ENCODE results near the gene DDX43.

DDX43 gene

DNA sequence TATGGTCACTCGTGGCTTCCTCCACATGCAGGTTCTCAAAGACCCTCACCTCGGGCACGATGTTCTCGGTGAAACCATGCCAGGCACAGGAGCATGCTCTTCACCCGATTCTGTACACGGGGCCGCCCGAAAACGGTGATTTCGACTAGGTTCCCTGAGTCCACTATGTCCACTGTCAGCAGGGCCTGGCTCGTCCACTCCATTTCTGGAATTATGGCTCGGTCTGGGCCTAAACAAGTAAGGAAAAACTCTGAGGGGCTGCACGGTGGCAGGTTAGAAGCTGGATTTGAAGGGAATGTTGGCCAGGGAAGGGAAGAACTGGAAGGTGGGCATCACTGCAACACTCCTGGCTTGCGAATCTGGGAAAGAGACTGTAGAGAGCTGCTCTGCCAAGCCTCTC lies 25.5 kb upstream of the DDX43 start:
- no peak overlapping the region for H4K8ac ChIP-seq (ENCODE audit: low read depth, low read length)
- H2BK5ac ChIP-seq (ENCODE audit: low read length), result no peak overlapping the region
- H3K9ac ChIP-seq (ENCODE audit: low read depth, low read length, poor library complexity), result no peak overlapping the region
- no peaks in the 10 kb centered on the region for H3K4me1 ChIP-seq (ENCODE audit: control insufficient read depth in 2 of 2, insufficient read depth in 1 of 2, low read depth in 1 of 2, low read length in 2 of 2)
- no peak overlapping the region for H3K4me3 ChIP-seq (ENCODE audit: low read length in 2 of 2)
- DNase-seq (ENCODE audit: low spot score), result no peak
- no peaks in the 10 kb centered on the region for H3K36me3 ChIP-seq (replicated peaks in 1 of 2; ENCODE audit: control insufficient read depth in 2 of 2, insufficient read depth in 2 of 2, low read length in 2 of 2)
- H3K23ac ChIP-seq (ENCODE audit: low read depth, low read length, poor library complexity), result peak overlapping the region; percentile 43
- H3K27ac ChIP-seq (replicated peaks; ENCODE audit: low read length), result no peak overlapping the region
- H3K4ac ChIP-seq (ENCODE audit: low read length), result no peak overlapping the region
- H2BK12ac ChIP-seq (ENCODE audit: low read length), result no peak overlapping the region
- H3K4me2 ChIP-seq (ENCODE audit: insufficient read depth, low read length, poor library complexity, severe bottlenecking), result no peak overlapping the region
- no peak overlapping the region for H2BK15ac ChIP-seq (ENCODE audit: low read length)
- H2AK5ac ChIP-seq (ENCODE audit: low read depth, low read length), result peak overlapping the region; percentile 63
- WGBS, 2 donors (ENCODE audit: extremely low coverage in 2 of 2, insufficient read length in 2 of 2, insufficient replicate concordance in 1 of 2), result no CpG with 5 or more reads among the region's 14 CpGs
- no peak overlapping the region for H2BK120ac ChIP-seq (ENCODE audit: low read depth, low read length)
- no peak overlapping the region for H2AFZ ChIP-seq (ENCODE audit: low read length)
- H3K14ac ChIP-seq (ENCODE audit: low read length), result no peak overlapping the region
- H3K27me3 ChIP-seq (ENCODE audit: control insufficient read depth in 3 of 3, insufficient read depth in 3 of 3, low read depth in 1 of 3, low read length in 3 of 3), result no peaks in the 10 kb centered on the region
- H3K9me3 ChIP-seq (replicated peaks in 1 of 2; ENCODE audit: control insufficient read depth in 2 of 2, insufficient read depth in 1 of 2, low read depth in 1 of 2, low read length in 2 of 2), result peaks cover 0 to 2% of the 10 kb centered on the region in 2 donors
- H3K79me1 ChIP-seq (ENCODE audit: low read depth, low read length), result peaks cover 2% of the 10 kb centered on the region
- no peak overlapping the region for H4K91ac ChIP-seq (ENCODE audit: low read depth, low read length, poor library complexity)
- no peak overlapping the region for H3K18ac ChIP-seq (ENCODE audit: low read length)

DNA sequence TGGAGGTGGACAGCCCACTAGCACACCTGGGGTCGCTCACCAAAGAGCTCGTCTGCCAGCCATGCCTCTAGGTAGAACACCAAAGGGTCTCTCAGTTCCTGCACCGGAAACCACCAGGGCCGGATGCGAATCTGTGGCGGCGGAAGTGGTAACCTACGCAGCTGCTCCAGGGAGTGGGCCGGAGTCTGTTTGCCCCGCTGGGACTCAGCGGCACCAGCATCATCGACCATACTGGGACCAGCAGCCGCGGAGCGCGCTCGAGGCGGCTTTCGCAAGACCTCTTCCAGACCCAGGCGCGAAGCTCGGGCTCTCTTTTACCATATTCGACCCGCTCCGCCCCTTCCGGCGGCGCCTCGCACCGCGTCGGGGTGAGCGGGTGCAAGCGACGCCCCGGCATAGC lies 25.1 kb upstream of the DDX43 start, which contains the start of gene OOEP:
TSS of gene OOEP (minus strand) at position 335 of the 400 bp plus-strand sequence. CDS start at position 230, 105 bp downstream.
- Histone ChIP-seq H3K4me1 (ENCODE audit: control insufficient read depth in 2 of 2, insufficient read depth in 1 of 2, low read depth in 1 of 2, low read length in 2 of 2) (no peaks in the 10 kb centered on the region), H2BK15ac (ENCODE audit: low read length) (no peak within 1 kb of the TSS), H3K4me2 (ENCODE audit: insufficient read depth, low read length, poor library complexity, severe bottlenecking) (no peak within 1 kb of the TSS), H3K9ac (ENCODE audit: low read depth, low read length, poor library complexity) (no peak within 1 kb of the TSS), H3K14ac (ENCODE audit: low read length) (no peak within 1 kb of the TSS), H2BK5ac (ENCODE audit: low read length) (no peak within 1 kb of the TSS), H2AK5ac (ENCODE audit: low read depth, low read length) (peak within 1 kb of the TSS; percentile 63), H3K23ac (ENCODE audit: low read depth, low read length, poor library complexity) (peak within 1 kb of the TSS; percentile 43), H3K9me3 (replicated peaks in 1 of 2; ENCODE audit: control insufficient read depth in 2 of 2, insufficient read depth in 1 of 2, low read depth in 1 of 2, low read length in 2 of 2) (peaks cover 0 to 2% of the 10 kb centered on the region in 2 donors), H4K8ac (ENCODE audit: low read depth, low read length) (no peak within 1 kb of the TSS), H3K27ac (replicated peaks; ENCODE audit: low read length) (no peak within 1 kb of the TSS), H3K4me3 (ENCODE audit: low read length in 2 of 2) (no peak within 1 kb of the TSS), H2BK120ac (ENCODE audit: low read depth, low read length) (no peak within 1 kb of the TSS), H3K79me1 (ENCODE audit: low read depth, low read length) (peaks cover 2% of the 10 kb centered on the region), H3K4ac (ENCODE audit: low read length) (no peak within 1 kb of the TSS), H2BK12ac (ENCODE audit: low read length) (no peak within 1 kb of the TSS), H3K27me3 (ENCODE audit: control insufficient read depth in 3 of 3, insufficient read depth in 3 of 3, low read depth in 1 of 3, low read length in 3 of 3) (no peaks in the 10 kb centered on the region), H3K18ac (ENCODE audit: low read length) (no peak within 1 kb of the TSS), H4K91ac (ENCODE audit: low read depth, low read length, poor library complexity) (no peak within 1 kb of the TSS), H2AFZ (ENCODE audit: low read length) (no peak within 1 kb of the TSS), H3K36me3 (replicated peaks in 1 of 2; ENCODE audit: control insufficient read depth in 2 of 2, insufficient read depth in 2 of 2, low read length in 2 of 2) (no peaks in the 10 kb centered on the region)
- DNase-seq (ENCODE audit: low spot score), result no peak
- WGBS, 2 donors (ENCODE audit: extremely low coverage in 2 of 2, insufficient read length in 2 of 2, insufficient replicate concordance in 1 of 2), result no CpG with 5 or more reads among the region's 36 CpGs

DNA sequence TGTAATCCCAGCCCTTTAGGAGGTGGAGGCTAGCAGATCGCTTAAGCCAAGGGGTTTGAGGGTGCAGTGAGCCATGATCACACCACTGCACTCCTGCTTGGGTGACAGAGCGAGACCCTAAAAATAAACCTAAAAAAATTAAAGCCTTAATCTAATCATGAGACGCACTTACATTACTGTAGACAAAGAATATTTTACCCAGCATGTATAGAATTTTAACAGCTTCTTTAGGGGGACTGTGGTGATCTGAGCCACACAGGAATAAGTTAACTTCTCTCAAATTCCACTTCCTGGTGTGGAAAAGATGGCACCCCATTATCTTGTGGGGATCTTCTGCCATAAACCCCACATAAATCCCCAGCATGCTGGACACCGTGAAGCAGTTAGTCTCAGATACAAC lies 22.6 kb upstream of the DDX43 start:
- Histone ChIP-seq H3K27ac (replicated peaks; ENCODE audit: low read length) (no peak overlapping the region), H4K91ac (ENCODE audit: low read depth, low read length, poor library complexity) (no peak overlapping the region), H3K4ac (ENCODE audit: low read length) (no peak overlapping the region), H3K4me3 (ENCODE audit: low read length in 2 of 2) (no peak overlapping the region), H3K27me3 (ENCODE audit: control insufficient read depth in 3 of 3, insufficient read depth in 3 of 3, low read depth in 1 of 3, low read length in 3 of 3) (no peaks in the 10 kb centered on the region), H3K23ac (ENCODE audit: low read depth, low read length, poor library complexity) (no peak overlapping the region), H3K4me1 (ENCODE audit: control insufficient read depth in 2 of 2, insufficient read depth in 1 of 2, low read depth in 1 of 2, low read length in 2 of 2) (no peaks in the 10 kb centered on the region), H4K8ac (ENCODE audit: low read depth, low read length) (no peak overlapping the region), H2BK120ac (ENCODE audit: low read depth, low read length) (no peak overlapping the region), H2BK12ac (ENCODE audit: low read length) (no peak overlapping the region), H3K14ac (ENCODE audit: low read length) (no peak overlapping the region), H2AFZ (ENCODE audit: low read length) (no peak overlapping the region), H2BK5ac (ENCODE audit: low read length) (no peak overlapping the region), H3K9me3 (replicated peaks in 1 of 2; ENCODE audit: control insufficient read depth in 2 of 2, insufficient read depth in 1 of 2, low read depth in 1 of 2, low read length in 2 of 2) (peaks cover 0 to 2% of the 10 kb centered on the region in 2 donors), H3K36me3 (replicated peaks in 1 of 2; ENCODE audit: control insufficient read depth in 2 of 2, insufficient read depth in 2 of 2, low read length in 2 of 2) (no peaks in the 10 kb centered on the region), H2BK15ac (ENCODE audit: low read length) (no peak overlapping the region), H2AK5ac (ENCODE audit: low read depth, low read length) (no peak overlapping the region), H3K79me1 (ENCODE audit: low read depth, low read length) (peaks cover 2% of the 10 kb centered on the region), H3K4me2 (ENCODE audit: insufficient read depth, low read length, poor library complexity, severe bottlenecking) (no peak overlapping the region), H3K9ac (ENCODE audit: low read depth, low read length, poor library complexity) (no peak overlapping the region), H3K18ac (ENCODE audit: low read length) (no peak overlapping the region)
- no peak for DNase-seq (ENCODE audit: low spot score)
- WGBS, 2 donors (ENCODE audit: extremely low coverage in 2 of 2, insufficient read length in 2 of 2, insufficient replicate concordance in 1 of 2), result no CpG with 5 or more reads among the region's 4 CpGs

DNA sequence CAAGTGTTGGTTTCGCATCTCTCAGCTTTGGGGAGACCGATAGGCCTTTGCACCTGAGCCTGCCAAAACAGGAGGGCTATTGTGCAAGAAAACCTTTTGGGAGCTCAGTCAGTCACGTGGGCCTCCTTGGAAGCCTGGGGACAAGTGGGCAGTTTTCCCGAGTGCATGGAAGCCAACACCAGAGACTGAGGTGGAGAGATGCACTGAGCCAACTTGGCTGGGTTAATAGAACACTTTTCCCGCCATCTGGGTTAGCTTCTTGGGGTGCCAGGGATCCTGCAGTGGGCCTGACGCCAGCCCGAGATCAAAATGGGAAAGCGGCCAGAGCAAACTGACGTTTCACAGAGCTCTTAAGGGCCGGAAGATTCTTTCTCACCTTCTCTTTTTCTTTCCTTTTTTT lies 22.1 kb upstream of the DDX43 start:
- H3K23ac ChIP-seq (ENCODE audit: low read depth, low read length, poor library complexity), result no peak overlapping the region
- no peak overlapping the region for H2BK15ac ChIP-seq (ENCODE audit: low read length)
- H3K9me3 ChIP-seq (replicated peaks in 1 of 2; ENCODE audit: control insufficient read depth in 2 of 2, insufficient read depth in 1 of 2, low read depth in 1 of 2, low read length in 2 of 2), result peaks cover 0 to 2% of the 10 kb centered on the region in 2 donors
- no peaks in the 10 kb centered on the region for H3K27me3 ChIP-seq (ENCODE audit: control insufficient read depth in 3 of 3, insufficient read depth in 3 of 3, low read depth in 1 of 3, low read length in 3 of 3)
- no peak for DNase-seq (ENCODE audit: low spot score)
- H3K27ac ChIP-seq (replicated peaks; ENCODE audit: low read length), result no peak overlapping the region
- H2BK12ac ChIP-seq (ENCODE audit: low read length), result no peak overlapping the region
- peaks cover 2% of the 10 kb centered on the region for H3K79me1 ChIP-seq (ENCODE audit: low read depth, low read length)
- H2AK5ac ChIP-seq (ENCODE audit: low read depth, low read length), result no peak overlapping the region
- no peak overlapping the region for H3K4me3 ChIP-seq (ENCODE audit: low read length in 2 of 2)
- no peak overlapping the region for H3K4me2 ChIP-seq (ENCODE audit: insufficient read depth, low read length, poor library complexity, severe bottlenecking)
- H3K18ac ChIP-seq (ENCODE audit: low read length), result no peak overlapping the region
- H2AFZ ChIP-seq (ENCODE audit: low read length), result no peak overlapping the region
- no peak overlapping the region for H3K4ac ChIP-seq (ENCODE audit: low read length)
- no peak overlapping the region for H2BK5ac ChIP-seq (ENCODE audit: low read length)
- no peak overlapping the region for H4K91ac ChIP-seq (ENCODE audit: low read depth, low read length, poor library complexity)
- no peaks in the 10 kb centered on the region for H3K4me1 ChIP-seq (ENCODE audit: control insufficient read depth in 2 of 2, insufficient read depth in 1 of 2, low read depth in 1 of 2, low read length in 2 of 2)
- H3K36me3 ChIP-seq (replicated peaks in 1 of 2; ENCODE audit: control insufficient read depth in 2 of 2, insufficient read depth in 2 of 2, low read length in 2 of 2), result no peaks in the 10 kb centered on the region
- H2BK120ac ChIP-seq (ENCODE audit: low read depth, low read length), result no peak overlapping the region
- no peak overlapping the region for H3K9ac ChIP-seq (ENCODE audit: low read depth, low read length, poor library complexity)
- no peak overlapping the region for H3K14ac ChIP-seq (ENCODE audit: low read length)
- no peak overlapping the region for H4K8ac ChIP-seq (ENCODE audit: low read depth, low read length)
- no CpG with 5 or more reads among the region's 10 CpGs for WGBS, 2 donors (ENCODE audit: extremely low coverage in 2 of 2, insufficient read length in 2 of 2, insufficient replicate concordance in 1 of 2)
